AG08395 (cell line): ENCODE measurements around the gene PRRC2C.
"Not testable (repeated sequence)": the region's sequence is repeated elsewhere in the genome, so short reads cannot be mapped to it uniquely, and the experiment has no call there.

Experiments
- DNase-seq: peaks from one replicate; pipeline ENCODE4 v3.0.0; 2012; ENCODE audit warnings: mixed read lengths, low spot score

The PRRC2C gene

GRCh38 chr1:171485375-171486047, at the start of gene PRRC2C:
Gene PRRC2C, plus strand, starts transcription at chr1:171485530. Its CDS starts 26,559 bp downstream, at chr1:171512089.
- DNase-seq = peak; percentile 94

GRCh38 chr1:171438441-171438840, 46.9 kb upstream of the PRRC2C start:
- DNase-seq = peak; percentile 87

DNA sequence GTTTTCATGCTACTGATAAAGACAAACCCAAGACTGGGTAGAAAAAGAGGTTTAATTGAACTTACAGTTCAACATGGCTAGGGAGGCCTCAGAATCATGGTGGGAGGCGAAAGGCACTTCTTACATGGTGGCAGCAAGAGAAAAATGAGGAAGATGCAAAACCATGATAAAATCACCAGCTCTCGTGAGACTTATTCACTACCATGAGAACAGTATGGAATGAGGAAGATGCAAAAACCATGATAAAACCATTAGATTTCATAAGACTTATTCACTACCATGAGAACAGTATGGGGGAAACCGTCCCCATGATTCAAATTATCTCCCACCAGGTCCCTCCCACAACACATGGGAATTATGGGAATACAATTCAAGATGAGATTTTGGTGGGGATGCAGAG, 45.1 kb upstream of the PRRC2C start:
- not testable (repeated sequence) for DNase-seq

GRCh38 chr1:171441278-171441895, 43.9 kb upstream of the PRRC2C start:
- peak; percentile 50 for DNase-seq

- no peak for DNase-seq
Observed at GRCh38 chr1:171446386-171446785, 38.9 kb upstream of the PRRC2C start.

GRCh38 chr1:171455967-171456366, 29.4 kb upstream of the PRRC2C start:
- no peak for DNase-seq

- DNase-seq = peak; percentile 3
Observed at GRCh38 chr1:171457412-171457811, 27.9 kb upstream of the PRRC2C start.

- no peak for DNase-seq
Observed at GRCh38 chr1:171460018-171460620, 25.2 kb upstream of the PRRC2C start.

- no peak for DNase-seq
Observed at GRCh38 chr1:171467626-171468025, 17.7 kb upstream of the PRRC2C start.

GRCh38 chr1:171468120-171468750, 17.1 kb upstream of the PRRC2C start:
- peak; percentile 55 for DNase-seq

DNA sequence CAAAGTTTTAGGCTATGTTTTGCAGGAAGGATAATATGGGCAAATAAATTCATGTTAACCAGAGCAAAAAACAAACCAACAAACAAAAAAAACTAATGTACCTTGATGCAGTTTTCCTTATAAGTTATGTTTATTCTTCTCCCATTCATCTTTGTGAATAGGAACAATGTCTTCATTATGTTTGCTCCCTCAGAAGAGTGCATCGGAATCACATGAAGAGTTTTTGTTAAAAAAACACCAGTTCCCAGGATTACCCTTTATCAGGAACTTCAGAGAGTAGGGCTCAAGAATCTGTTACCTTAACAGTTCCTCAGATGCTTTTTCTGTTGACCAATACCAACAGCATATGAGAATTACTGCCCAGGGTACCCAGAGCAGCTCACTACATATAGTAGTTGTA, 14.6 kb upstream of the PRRC2C start:
- DNase-seq = no peak

DNA sequence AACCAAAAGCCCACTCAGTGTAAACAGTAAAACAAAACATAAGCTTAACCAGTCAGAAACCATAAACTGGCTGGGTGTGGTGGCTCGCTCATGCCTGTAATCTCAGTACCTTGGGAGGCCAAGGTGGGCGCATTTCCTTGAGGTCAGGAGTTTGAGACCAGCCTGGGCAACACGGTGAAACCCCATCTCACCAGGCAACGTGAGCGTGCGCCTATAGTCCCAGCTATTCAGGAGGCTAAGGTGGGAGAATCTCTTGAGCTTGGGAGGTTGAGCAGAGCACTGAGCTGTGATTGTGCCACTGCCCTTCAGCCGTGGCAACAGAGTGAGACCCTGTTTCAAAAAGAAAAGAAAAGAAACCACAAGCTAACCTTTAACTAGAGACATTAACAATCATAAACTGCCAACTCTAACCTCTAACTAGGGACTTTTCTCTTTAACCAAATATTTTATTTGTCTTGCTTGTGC, 13.1 kb upstream of the PRRC2C start:
- DNase-seq = no peak

DNA sequence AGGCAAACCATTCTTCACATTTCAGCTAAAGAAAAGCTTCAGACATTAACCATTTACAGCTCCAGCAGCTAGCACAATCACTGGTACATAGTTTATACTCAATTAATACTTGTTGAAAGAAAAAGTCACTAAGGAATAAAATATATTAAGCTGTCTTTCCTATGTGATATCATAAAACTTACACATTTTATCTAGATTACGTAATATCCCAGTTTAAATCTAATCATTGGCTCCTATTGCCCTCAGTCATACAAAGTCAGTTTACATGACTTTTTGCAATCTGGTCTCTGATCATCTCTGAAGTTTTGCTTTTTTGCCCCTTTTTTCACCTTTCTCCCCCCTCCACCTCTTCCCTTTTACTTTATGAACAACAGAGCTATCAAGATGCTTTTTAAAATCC, 8.5 kb upstream of the PRRC2C start:
- no peak for DNase-seq

GRCh38 chr1:171477804-171478203, 7.5 kb upstream of the PRRC2C start:
- no peak for DNase-seq

DNA sequence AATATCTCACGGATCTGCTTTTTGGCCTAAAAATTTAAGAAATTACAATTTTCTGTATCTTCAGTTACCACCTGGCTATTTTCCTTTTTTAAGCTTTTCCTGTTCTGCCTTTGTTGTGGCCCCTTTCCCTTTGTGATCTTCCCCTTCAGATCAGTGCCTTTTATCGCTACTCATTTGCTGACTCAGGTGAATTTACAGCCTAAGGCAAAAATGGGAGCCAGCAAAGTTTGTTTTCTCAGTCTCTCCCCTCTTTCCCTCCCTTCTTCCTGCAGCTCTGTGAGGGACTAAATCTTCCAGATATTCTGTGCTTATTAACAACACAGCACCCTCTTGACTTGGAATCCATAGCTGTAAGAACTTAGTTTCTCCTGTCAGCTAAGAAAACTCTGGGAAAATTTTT, 5.3 kb upstream of the PRRC2C start:
- no peak for DNase-seq

DNA sequence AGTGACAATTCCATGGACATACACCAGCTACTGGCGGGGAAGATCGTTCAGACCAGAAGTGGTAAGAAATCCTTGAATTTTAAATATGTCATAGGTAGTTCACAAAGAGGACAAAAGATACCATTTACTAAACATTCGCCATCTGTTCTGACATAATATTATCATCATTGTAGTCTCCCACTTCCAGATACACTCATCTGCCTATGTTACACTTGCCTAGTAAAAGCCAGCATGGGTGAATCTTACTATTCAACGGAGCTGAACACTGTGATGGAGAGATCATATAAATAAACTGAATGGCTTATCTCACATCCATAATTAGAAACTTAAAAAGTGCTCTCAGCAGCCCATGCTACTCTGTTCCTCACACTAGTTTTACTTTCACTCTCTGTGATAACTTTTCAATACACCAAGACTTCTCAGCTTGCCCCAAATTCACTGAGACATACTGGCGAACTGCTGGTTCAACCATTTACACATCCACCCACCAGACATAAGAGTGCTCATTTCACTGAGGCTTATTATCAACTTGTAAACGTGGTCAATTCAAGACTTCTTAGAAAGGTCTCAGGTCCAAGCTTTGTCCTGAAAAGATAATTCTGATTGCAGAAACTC, 463 bp upstream of the PRRC2C start:
- no peak for DNase-seq

DNA sequence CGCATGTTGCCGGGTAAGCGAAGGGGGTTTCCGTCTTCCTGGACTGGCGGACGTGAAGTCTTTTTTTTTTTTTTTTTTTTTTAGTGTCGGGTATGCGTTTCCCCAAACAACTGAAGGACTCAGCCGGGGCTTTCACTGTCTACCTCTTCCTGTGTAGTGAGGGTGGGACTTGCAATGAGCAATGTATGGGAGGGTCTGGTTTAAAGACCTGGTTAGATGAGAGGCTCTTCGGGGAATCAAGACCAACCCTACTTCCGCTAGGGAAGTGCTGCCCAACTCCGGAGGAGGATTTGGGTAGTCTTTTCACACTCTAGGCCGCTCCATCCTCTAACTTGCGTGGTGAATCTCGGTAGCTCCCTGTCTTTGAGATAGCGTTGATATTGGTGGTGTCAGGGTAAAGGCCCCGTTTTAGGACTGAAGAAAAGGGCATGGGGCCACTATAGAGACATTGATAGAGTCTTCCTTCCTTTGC, 754 bp downstream of the PRRC2C start:
- DNase-seq = peak; percentile 44

- DNase-seq = no peak
Observed at GRCh38 chr1:171487038-171487437, 1.7 kb downstream of the PRRC2C start.

DNA sequence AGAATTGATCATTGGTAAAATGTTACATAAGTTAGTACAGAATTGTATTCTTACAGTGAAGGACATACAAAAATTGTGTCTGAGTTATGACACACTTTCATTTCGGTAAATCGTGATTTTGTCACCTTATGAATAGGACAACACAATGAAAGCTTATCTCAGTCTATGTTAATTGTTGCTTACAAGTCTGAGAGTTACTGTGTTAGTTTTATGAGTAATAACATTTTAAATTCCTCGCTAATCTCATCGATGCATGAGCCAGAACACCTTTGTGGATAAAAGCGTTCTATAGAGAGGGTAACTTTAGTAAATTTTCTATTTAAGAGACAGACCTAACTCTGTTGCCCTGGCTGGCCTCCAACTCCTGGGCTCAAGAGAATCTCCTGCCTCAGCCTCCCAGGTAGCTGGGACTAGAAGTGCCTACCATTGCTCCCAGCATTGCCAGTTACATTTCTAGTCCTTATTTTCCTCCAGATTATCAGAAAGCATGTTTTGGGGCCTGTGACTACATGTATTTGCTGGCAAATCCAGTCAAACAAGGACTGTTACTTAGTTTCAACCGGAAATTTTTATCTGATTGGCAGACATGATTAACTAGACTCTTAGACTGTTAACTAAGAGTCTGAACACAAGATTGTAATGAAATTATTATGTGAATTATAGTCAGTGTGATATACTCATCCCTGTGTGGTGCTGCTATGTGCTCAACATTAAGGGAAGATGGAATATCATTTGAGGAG, 3.0 kb downstream of the PRRC2C start:
- no peak for DNase-seq

DNA sequence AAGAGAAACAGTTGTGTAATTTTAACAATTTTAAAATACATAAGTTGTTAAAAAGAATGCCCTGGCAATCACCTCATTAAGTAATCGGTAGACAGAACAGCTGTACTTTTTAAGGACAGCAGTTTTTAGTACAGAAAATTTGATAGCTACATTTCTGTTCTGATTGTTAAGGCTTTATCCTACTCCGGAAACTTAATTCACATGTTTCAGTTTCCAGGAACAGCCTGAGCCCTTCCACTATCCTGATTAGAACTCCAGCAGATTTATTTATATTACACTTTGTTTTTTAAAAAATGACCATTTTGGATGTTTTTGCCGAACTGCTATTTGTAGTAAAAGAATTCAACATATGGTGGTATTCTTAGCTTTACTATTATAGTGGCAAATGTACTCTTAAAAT, 8.7 kb downstream of the PRRC2C start:
- DNase-seq = no peak

DNA sequence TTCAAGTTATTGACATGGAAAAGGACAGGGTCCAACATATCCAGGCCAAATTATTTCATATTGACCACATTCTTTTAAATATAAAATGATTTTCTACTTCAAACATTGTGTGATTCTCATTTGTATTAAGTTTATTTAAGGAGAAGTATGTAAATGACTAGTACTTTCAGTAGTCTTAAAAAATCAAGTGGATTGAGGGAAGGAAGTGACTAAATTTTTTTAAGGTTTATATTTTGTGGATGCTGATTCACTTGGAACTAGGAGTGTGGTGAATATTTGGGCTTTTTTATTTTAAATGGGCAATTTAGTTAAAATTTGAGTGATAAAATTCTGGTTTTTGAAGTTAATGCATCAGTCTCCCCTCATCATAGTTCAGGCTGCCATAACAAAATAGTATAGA, 10.1 kb downstream of the PRRC2C start:
- no peak for DNase-seq

DNA sequence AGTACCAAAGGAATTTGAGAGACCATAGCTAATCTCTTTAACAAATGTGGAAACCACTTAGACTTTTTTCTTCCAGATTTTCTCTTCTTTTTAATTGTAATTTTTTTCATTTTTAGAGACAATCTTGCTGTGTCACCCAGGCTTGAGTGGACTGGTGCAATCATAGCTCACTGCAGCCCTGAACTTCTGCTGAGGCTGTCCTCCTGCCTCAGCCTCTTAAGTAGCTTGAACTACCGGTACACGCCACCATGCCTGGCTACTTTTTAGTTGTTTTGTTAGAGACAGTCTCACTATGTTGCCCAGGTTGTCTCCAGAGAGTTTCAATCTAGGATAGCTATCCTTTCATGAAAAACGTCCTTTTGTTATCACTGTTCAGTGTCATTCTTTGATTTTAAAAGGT, 15.0 kb downstream of the PRRC2C start:
- DNase-seq = no peak
